Measurements from ENCODE around the gene ACTL8.
A peak's percentile ranks its signal among the peaks of the same experiment; 100 is the strongest.

ACTL8 gene

GRCh38 chr1:17725811-17726582 is 29.1 kb upstream of the ACTL8 start:
- no peak for DNase-seq
- Histone ChIP-seq H3K36me3 (ENCODE audit: control insufficient read depth in 4 of 4, insufficient read depth in 4 of 4, low read length in 3 of 4) (no peaks in the 10 kb centered on the region), H3K27me3 (replicated peaks in 2 of 5; ENCODE audit: control insufficient read depth in 4 of 5, insufficient read depth in 5 of 5, low read length in 4 of 5) (peaks cover 0 to 11% (median 5%) of the 10 kb centered on the region in 5 experiments), H3K27ac (ENCODE audit: insufficient read depth in 1 of 2, low read depth in 1 of 2, low read length in 2 of 2, poor library complexity in 1 of 2, severe bottlenecking in 2 of 2) (no peak overlapping the region), H3K9me3 (ENCODE audit: control extremely low read depth in 1 of 5, control insufficient read depth in 4 of 5, insufficient read depth in 2 of 5, low read depth in 1 of 5, low read length in 4 of 5) (no peaks in the 10 kb centered on the region), H3K4me3 (ENCODE audit: control insufficient read depth in 1 of 7, extremely low read depth in 1 of 7, insufficient read depth in 4 of 7, low read depth in 2 of 7, low read length in 6 of 7) (no peak overlapping the region), H3K4me1 (ENCODE audit: control extremely low read depth in 1 of 4, control insufficient read depth in 4 of 4, insufficient read depth in 4 of 4, low read length in 3 of 4) (no peaks in the 10 kb centered on the region)
- CTCF ChIA-PET: interaction anchor here (0.9 kb wide), 1 partner anchor 65 kb away, joined by 3 read pairs; no protein-coding TSS in a partner anchor
- WGBS (ENCODE audit: insufficient coverage): 81% methylated on average over 6 of the region's 7 CpGs
- POLR2A ChIA-PET: no interaction called here

- CTCF ChIA-PET: no interaction called here
- no peak for DNase-seq
- POLR2A ChIA-PET: no interaction called here
- Histone ChIP-seq H3K4me1 (ENCODE audit: control extremely low read depth in 1 of 4, control insufficient read depth in 4 of 4, insufficient read depth in 4 of 4, low read length in 3 of 4) (no peaks in the 10 kb centered on the region), H3K27ac (ENCODE audit: insufficient read depth in 1 of 2, low read depth in 1 of 2, low read length in 2 of 2, poor library complexity in 1 of 2, severe bottlenecking in 2 of 2) (no peak overlapping the region), H3K9me3 (ENCODE audit: control extremely low read depth in 1 of 5, control insufficient read depth in 4 of 5, insufficient read depth in 2 of 5, low read depth in 1 of 5, low read length in 4 of 5) (no peaks in the 10 kb centered on the region), H3K4me3 (ENCODE audit: control insufficient read depth in 1 of 7, extremely low read depth in 1 of 7, insufficient read depth in 4 of 7, low read depth in 2 of 7, low read length in 6 of 7) (no peak overlapping the region), H3K27me3 (replicated peaks in 2 of 5; ENCODE audit: control insufficient read depth in 4 of 5, insufficient read depth in 5 of 5, low read length in 4 of 5) (peaks cover 0 to 8% (median under 1%) of the 10 kb centered on the region in 5 experiments), H3K36me3 (ENCODE audit: control insufficient read depth in 4 of 4, insufficient read depth in 4 of 4, low read length in 3 of 4) (no peaks in the 10 kb centered on the region)
- 96% methylated on average over 3 of the region's 6 CpGs for WGBS (ENCODE audit: insufficient coverage)
These were observed 26.9 kb upstream of the ACTL8 start for GRCh38 chr1:17728123-17728712.

DNA sequence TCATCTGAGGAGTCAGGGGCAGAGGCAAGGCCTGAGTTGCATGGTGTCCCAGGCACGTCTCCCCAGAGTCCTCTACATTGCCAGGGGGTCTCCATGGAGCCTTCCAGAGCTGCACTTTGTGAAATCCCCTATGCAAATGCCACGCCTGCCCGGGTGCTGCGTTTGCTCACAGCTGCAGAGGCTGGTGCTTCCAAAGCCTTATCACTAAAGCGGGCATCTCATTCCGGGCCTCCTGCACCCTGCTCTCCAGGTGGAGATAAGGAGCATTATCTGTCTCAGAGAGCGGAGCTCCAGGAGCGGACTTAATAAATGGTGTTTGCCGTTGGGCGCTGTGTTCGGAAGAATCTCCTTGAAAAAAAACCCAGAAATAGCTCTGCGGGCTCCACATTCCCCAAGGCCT is 25.9 kb upstream of the ACTL8 start:
- 93% methylated on average over 12 of the region's 12 CpGs for WGBS (ENCODE audit: insufficient coverage)
- peak overlapping the region in 1 of 2 experiments; percentile 25 for H3K27ac ChIP-seq (ENCODE audit: insufficient read depth in 1 of 2, low read depth in 1 of 2, low read length in 2 of 2, poor library complexity in 1 of 2, severe bottlenecking in 2 of 2)
- H3K9me3 ChIP-seq (ENCODE audit: control extremely low read depth in 1 of 5, control insufficient read depth in 4 of 5, insufficient read depth in 2 of 5, low read depth in 1 of 5, low read length in 4 of 5): no peaks in the 10 kb centered on the region
- peaks cover 0 to 7% (median 0%) of the 10 kb centered on the region in 5 experiments for H3K27me3 ChIP-seq (replicated peaks in 2 of 5; ENCODE audit: control insufficient read depth in 4 of 5, insufficient read depth in 5 of 5, low read length in 4 of 5)
- ChIA-PET POLR2A (no interaction called here), CTCF (no interaction called here)
- no peak for DNase-seq
- no peaks in the 10 kb centered on the region for H3K36me3 ChIP-seq (ENCODE audit: control insufficient read depth in 4 of 4, insufficient read depth in 4 of 4, low read length in 3 of 4)
- H3K4me1 ChIP-seq (ENCODE audit: control extremely low read depth in 1 of 4, control insufficient read depth in 4 of 4, insufficient read depth in 4 of 4, low read length in 3 of 4): no peaks in the 10 kb centered on the region
- no peak overlapping the region for H3K4me3 ChIP-seq (ENCODE audit: control insufficient read depth in 1 of 7, extremely low read depth in 1 of 7, insufficient read depth in 4 of 7, low read depth in 2 of 7, low read length in 6 of 7)

- no peak overlapping the region for H3K4me3 ChIP-seq (ENCODE audit: control insufficient read depth in 1 of 7, extremely low read depth in 1 of 7, insufficient read depth in 4 of 7, low read depth in 2 of 7, low read length in 6 of 7)
- peaks cover 0 to 7% (median 0%) of the 10 kb centered on the region in 5 experiments for H3K27me3 ChIP-seq (replicated peaks in 2 of 5; ENCODE audit: control insufficient read depth in 4 of 5, insufficient read depth in 5 of 5, low read length in 4 of 5)
- no peaks in the 10 kb centered on the region for H3K36me3 ChIP-seq (ENCODE audit: control insufficient read depth in 4 of 4, insufficient read depth in 4 of 4, low read length in 3 of 4)
- no peaks in the 10 kb centered on the region for H3K9me3 ChIP-seq (ENCODE audit: control extremely low read depth in 1 of 5, control insufficient read depth in 4 of 5, insufficient read depth in 2 of 5, low read depth in 1 of 5, low read length in 4 of 5)
- H3K4me1 ChIP-seq (ENCODE audit: control extremely low read depth in 1 of 4, control insufficient read depth in 4 of 4, insufficient read depth in 4 of 4, low read length in 3 of 4): no peaks in the 10 kb centered on the region
- 94% methylated on average over 10 of the region's 10 CpGs for WGBS (ENCODE audit: insufficient coverage)
- POLR2A ChIA-PET: no interaction called here
- no peak for DNase-seq
- CTCF ChIA-PET: no interaction called here
- no peak overlapping the region for H3K27ac ChIP-seq (ENCODE audit: insufficient read depth in 1 of 2, low read depth in 1 of 2, low read length in 2 of 2, poor library complexity in 1 of 2, severe bottlenecking in 2 of 2)
These were observed 25.2 kb upstream of the ACTL8 start for GRCh38 chr1:17729909-17730308.

DNA sequence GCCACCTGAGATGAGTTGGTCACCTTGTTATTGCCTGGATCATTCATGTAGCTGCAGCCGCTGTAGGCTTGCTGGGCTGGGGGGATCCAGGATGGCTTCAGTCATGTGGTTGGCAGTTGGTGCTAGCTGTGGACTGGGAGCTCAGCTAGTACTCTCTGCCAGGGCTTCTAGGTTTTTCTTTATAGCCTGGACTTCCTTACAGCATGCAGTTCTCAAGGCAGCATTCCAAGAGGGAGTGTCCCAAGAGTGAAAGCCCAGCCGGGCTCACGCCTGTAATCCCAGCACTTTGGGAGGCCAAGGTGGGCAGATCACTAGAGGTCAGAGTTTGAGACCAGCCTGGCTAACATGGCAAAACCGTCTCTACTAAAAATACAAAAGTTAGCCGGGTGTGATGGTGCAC is 23.7 kb upstream of the ACTL8 start:
- H3K9me3 ChIP-seq (ENCODE audit: control extremely low read depth in 1 of 5, control insufficient read depth in 4 of 5, insufficient read depth in 2 of 5, low read depth in 1 of 5, low read length in 4 of 5): no peaks in the 10 kb centered on the region
- 91% methylated on average over 3 of the region's 5 CpGs for WGBS (ENCODE audit: insufficient coverage)
- peak in 1 of 3 donors; percentile 10 for DNase-seq
- POLR2A ChIA-PET: no interaction called here
- no peaks in the 10 kb centered on the region for H3K4me1 ChIP-seq (ENCODE audit: control extremely low read depth in 1 of 4, control insufficient read depth in 4 of 4, insufficient read depth in 4 of 4, low read length in 3 of 4)
- H3K4me3 ChIP-seq (ENCODE audit: control insufficient read depth in 1 of 7, extremely low read depth in 1 of 7, insufficient read depth in 4 of 7, low read depth in 2 of 7, low read length in 6 of 7): no peak overlapping the region
- no peaks in the 10 kb centered on the region for H3K36me3 ChIP-seq (ENCODE audit: control insufficient read depth in 4 of 4, insufficient read depth in 4 of 4, low read length in 3 of 4)
- CTCF ChIA-PET: no interaction called here
- no peak overlapping the region for H3K27ac ChIP-seq (ENCODE audit: insufficient read depth in 1 of 2, low read depth in 1 of 2, low read length in 2 of 2, poor library complexity in 1 of 2, severe bottlenecking in 2 of 2)
- peaks cover 0 to 5% (median 1%) of the 10 kb centered on the region in 5 experiments for H3K27me3 ChIP-seq (replicated peaks in 2 of 5; ENCODE audit: control insufficient read depth in 4 of 5, insufficient read depth in 5 of 5, low read length in 4 of 5)

DNA sequence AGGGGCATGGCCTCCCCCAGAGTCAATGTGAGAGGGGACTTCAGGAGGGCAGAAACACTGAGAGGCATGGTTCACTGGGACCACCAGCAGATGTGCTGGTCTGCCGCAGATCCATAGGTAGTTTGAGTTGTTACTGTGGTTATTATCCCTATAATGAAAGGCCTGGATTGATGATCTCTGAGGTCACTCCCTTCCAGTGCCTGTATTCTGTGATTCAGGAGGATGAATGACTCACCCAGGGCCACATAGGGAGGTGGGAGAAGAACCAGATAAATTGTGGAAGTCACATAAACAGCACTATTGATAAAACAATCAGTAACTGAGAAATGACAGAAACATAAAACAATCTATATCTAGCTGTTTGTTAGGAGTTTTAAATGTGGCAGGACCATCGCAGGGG is 22.7 kb upstream of the ACTL8 start:
- H3K36me3 ChIP-seq (ENCODE audit: control insufficient read depth in 4 of 4, insufficient read depth in 4 of 4, low read length in 3 of 4): no peaks in the 10 kb centered on the region
- CTCF ChIA-PET: interaction anchor here (1.8 kb wide), 1 partner anchor 8 kb away, joined by 4 read pairs; no protein-coding TSS in a partner anchor
- no peaks in the 10 kb centered on the region for H3K4me1 ChIP-seq (ENCODE audit: control extremely low read depth in 1 of 4, control insufficient read depth in 4 of 4, insufficient read depth in 4 of 4, low read length in 3 of 4)
- DNase-seq: no peak
- POLR2A ChIA-PET: no interaction called here
- H3K4me3 ChIP-seq (ENCODE audit: control insufficient read depth in 1 of 7, extremely low read depth in 1 of 7, insufficient read depth in 4 of 7, low read depth in 2 of 7, low read length in 6 of 7): no peak overlapping the region
- peaks cover 0 to 8% (median 6%) of the 10 kb centered on the region in 5 experiments for H3K27me3 ChIP-seq (replicated peaks in 2 of 5; ENCODE audit: control insufficient read depth in 4 of 5, insufficient read depth in 5 of 5, low read length in 4 of 5)
- no peaks in the 10 kb centered on the region for H3K9me3 ChIP-seq (ENCODE audit: control extremely low read depth in 1 of 5, control insufficient read depth in 4 of 5, insufficient read depth in 2 of 5, low read depth in 1 of 5, low read length in 4 of 5)
- 100% methylated on average over 1 of the region's 2 CpGs for WGBS (ENCODE audit: insufficient coverage)
- no peak overlapping the region for H3K27ac ChIP-seq (ENCODE audit: insufficient read depth in 1 of 2, low read depth in 1 of 2, low read length in 2 of 2, poor library complexity in 1 of 2, severe bottlenecking in 2 of 2)

DNA sequence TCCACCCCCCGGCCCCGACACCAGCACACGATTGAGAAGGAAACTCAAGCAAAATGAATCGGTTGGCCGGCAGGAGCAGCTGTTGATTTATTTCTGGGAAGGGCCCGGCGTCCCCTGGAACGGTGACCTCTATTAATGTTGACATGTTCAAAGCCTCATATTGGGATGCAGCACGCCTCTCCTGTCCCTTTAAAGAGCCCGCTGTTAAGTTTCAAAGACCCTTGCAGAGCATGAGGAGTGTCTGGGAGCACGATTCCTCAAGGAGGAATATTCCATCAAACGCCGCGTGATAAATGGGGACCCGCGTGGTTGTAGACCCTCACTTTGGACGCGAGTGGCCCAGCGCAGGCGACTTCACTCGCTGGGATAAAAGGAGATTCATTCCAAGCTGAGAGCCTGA is 21.5 kb upstream of the ACTL8 start:
- Histone ChIP-seq H3K36me3 (ENCODE audit: control insufficient read depth in 4 of 4, insufficient read depth in 4 of 4, low read length in 3 of 4) (no peaks in the 10 kb centered on the region), H3K27me3 (replicated peaks in 2 of 5; ENCODE audit: control insufficient read depth in 4 of 5, insufficient read depth in 5 of 5, low read length in 4 of 5) (peaks cover 0 to 8% (median 6%) of the 10 kb centered on the region in 5 experiments), H3K27ac (ENCODE audit: insufficient read depth in 1 of 2, low read depth in 1 of 2, low read length in 2 of 2, poor library complexity in 1 of 2, severe bottlenecking in 2 of 2) (no peak overlapping the region), H3K4me1 (ENCODE audit: control extremely low read depth in 1 of 4, control insufficient read depth in 4 of 4, insufficient read depth in 4 of 4, low read length in 3 of 4) (no peaks in the 10 kb centered on the region), H3K4me3 (ENCODE audit: control insufficient read depth in 1 of 7, extremely low read depth in 1 of 7, insufficient read depth in 4 of 7, low read depth in 2 of 7, low read length in 6 of 7) (no peak overlapping the region), H3K9me3 (ENCODE audit: control extremely low read depth in 1 of 5, control insufficient read depth in 4 of 5, insufficient read depth in 2 of 5, low read depth in 1 of 5, low read length in 4 of 5) (no peaks in the 10 kb centered on the region)
- 81% methylated on average over 19 of the region's 21 CpGs for WGBS (ENCODE audit: insufficient coverage)
- ChIA-PET POLR2A (no interaction called here), CTCF (interaction anchor here (1.8 kb wide), 1 partner anchor 9 kb away, joined by 4 read pairs; no protein-coding TSS in a partner anchor)
- no peak for DNase-seq
